Measurements from ENCODE around the gene SOX13. TPM values are rescaled to one million over a fixed set of nuclear protein-coding genes. Genes with fewer than 3 reads are reported as not detected.

SOX13 gene
- total RNA-seq, 1 experiment from 2014 or later, result 53.0 TPM

- Histone ChIP-seq H3K4me1 (ENCODE audit: control insufficient read depth, insufficient read depth, low read length) (no peaks in the 10 kb centered on the region; the same call in 1 of the 2 replicates), H3K36me3 (ENCODE audit: control insufficient read depth, insufficient read depth, low read length) (no peaks in the 10 kb centered on the region), H3K27ac (ENCODE audit: low read length) (no peak within 1 kb of the TSS), H3K9me3 (ENCODE audit: control insufficient read depth, insufficient read depth, low read depth, low read length) (peaks cover 11% of the 10 kb centered on the region; the same call in 1 of the 2 replicates), H3K4me3 (ENCODE audit: low read depth in 2 of 2, low read length in 2 of 2) (no peak within 1 kb of the TSS), H3K27me3 (ENCODE audit: control insufficient read depth, insufficient read depth, low read length) (no peaks in the 10 kb centered on the region)
- intact Hi-C loops (cut with micrococcal nuclease; ENCODE audit: unreplicated experiment), result no loop called here
- in situ Hi-C loops (cut with HindIII; ENCODE audit: low pct_unique_long_range_greater_than_20kb, low sequenced_read_pairs), result no loop called here
- no TSS peak for BruUV-seq (replicated peaks)
- TF ChIP-seq SIN3A (IDR thresholded peaks at IDR 0.05; ENCODE audit: borderline replicate concordance, insufficient read depth, low read depth, low read length), result no peak
- no peak for TF ChIP-seq REST (IDR thresholded peaks at IDR 0.05; ENCODE audit: insufficient read depth in 1 of 2, low read depth in 2 of 2, low read length in 1 of 2)
- TF ChIP-seq TCF7L2 (IDR thresholded peaks at IDR 0.05; ENCODE audit: low read depth, low read length), result no peak
- no peak for TF ChIP-seq CTCF (IDR thresholded peaks at IDR 0.05)
- no peak for TF ChIP-seq POLR2AphosphoS5 (IDR thresholded peaks at IDR 0.05; ENCODE audit: low read depth, low read length)
- ChIA-PET POLR2A (no interaction called here), CTCF (no interaction called here)
- ATAC-seq (no peak), DNase-seq (ENCODE audit: low read depth, low spot score) (no peak)
Measured at GRCh38 chr1:204166219-204166618, 93.3 kb downstream of the SOX13 start, which contains the start of gene REN. REN (minus strand) TSS chr1:204166337; CDS start chr1:204166293, 44 bp downstream.

- POLR2A ChIA-PET, result interaction anchor here (0.7 kb wide), 1 partner anchor 43 kb away, joined by 5 read pairs; no protein-coding TSS in a partner anchor
- BruUV-seq (replicated peaks), result no TSS peak
- Histone ChIP-seq H3K27me3 (ENCODE audit: control insufficient read depth, insufficient read depth, low read length) (no peaks in the 10 kb centered on the region), H3K36me3 (ENCODE audit: control insufficient read depth, insufficient read depth, low read length) (no peaks in the 10 kb centered on the region), H3K4me3 (ENCODE audit: low read depth in 2 of 2, low read length in 2 of 2) (no peak overlapping the region), H3K9me3 (ENCODE audit: control insufficient read depth, insufficient read depth, low read depth, low read length) (peaks cover 11% of the 10 kb centered on the region; the same call in 1 of the 2 replicates), H3K27ac (ENCODE audit: low read length) (no peak overlapping the region), H3K4me1 (ENCODE audit: control insufficient read depth, insufficient read depth, low read length) (no peaks in the 10 kb centered on the region)
- CTCF ChIA-PET, result interaction anchor here (0.5 kb wide), 1 partner anchor 264 kb away, joined by 3 read pairs; no protein-coding TSS in a partner anchor
- in situ Hi-C loops (cut with HindIII; ENCODE audit: low pct_unique_long_range_greater_than_20kb, low sequenced_read_pairs), result no loop called here
- DNase-seq (ENCODE audit: low read depth, low spot score) (no peak), ATAC-seq (no peak)
- TF ChIP-seq SIN3A (IDR thresholded peaks at IDR 0.05; ENCODE audit: borderline replicate concordance, insufficient read depth, low read depth, low read length) (no peak), REST (IDR thresholded peaks at IDR 0.05; ENCODE audit: insufficient read depth in 1 of 2, low read depth in 2 of 2, low read length in 1 of 2) (no peak), POLR2AphosphoS5 (IDR thresholded peaks at IDR 0.05; ENCODE audit: low read depth, low read length) (no peak), CTCF (IDR thresholded peaks at IDR 0.05) (no peak), TCF7L2 (IDR thresholded peaks at IDR 0.05; ENCODE audit: low read depth, low read length) (no peak)
- intact Hi-C loops (cut with micrococcal nuclease; ENCODE audit: unreplicated experiment), result no loop called here
Measured at GRCh38 chr1:204167730-204168129, 94.8 kb downstream of the SOX13 start.

Measured in Panc1 (cell line).